Keratinocyte (primary cell): ENCODE data around the gene UNC13B.

Experiments used
- EZH2 ChIP-seq: IDR thresholded peaks from one replicate; pipeline ENCODE4 v1.6.1; 2012; ENCODE audit warnings: inconsistent platforms, mild to moderate bottlenecking, low read length, moderate library complexity
- TF ChIP-seq, protein P1 (sequence below), 3 experiments: IDR thresholded peaks in 1 of 3; conservative IDR thresholded peaks in 1 of 3; optimal IDR thresholded peaks in 1 of 3; 2 replicates in 2 of 3; 3 replicates in 1 of 3; pipeline versions ENCODE3 to v1.5.1; 2011; ENCODE audit warnings: low read length in 3 of 3, mild to moderate bottlenecking in 3 of 3, moderate library complexity in 2 of 3, control low read depth in 1 of 3, inconsistent platforms in 1 of 3; ENCODE audit not compliant: insufficient read depth in 2 of 3; ENCODE audit errors: extremely low read depth in 1 of 3

DNA sequence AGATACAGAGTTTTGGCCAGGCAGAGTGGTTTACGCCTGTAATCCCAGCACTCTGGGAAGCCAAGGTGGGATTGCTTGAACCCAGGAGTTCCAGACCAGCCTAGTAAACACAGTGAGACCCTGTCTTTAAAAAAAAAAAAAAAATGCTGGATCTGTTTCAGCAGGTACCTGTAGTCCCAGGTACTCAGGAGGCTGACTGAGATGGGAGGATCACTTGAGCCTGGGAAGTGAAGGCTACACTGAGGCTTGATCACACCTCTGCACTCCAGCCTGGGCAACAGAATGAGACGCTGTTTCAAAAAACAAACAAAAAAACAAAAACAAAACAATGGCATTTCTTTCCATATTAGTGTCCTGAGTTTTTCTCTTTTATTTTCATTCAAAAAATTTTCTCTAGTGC, 19.0 kb downstream of the UNC13B start:
- TF ChIP-seq, protein P1, sequence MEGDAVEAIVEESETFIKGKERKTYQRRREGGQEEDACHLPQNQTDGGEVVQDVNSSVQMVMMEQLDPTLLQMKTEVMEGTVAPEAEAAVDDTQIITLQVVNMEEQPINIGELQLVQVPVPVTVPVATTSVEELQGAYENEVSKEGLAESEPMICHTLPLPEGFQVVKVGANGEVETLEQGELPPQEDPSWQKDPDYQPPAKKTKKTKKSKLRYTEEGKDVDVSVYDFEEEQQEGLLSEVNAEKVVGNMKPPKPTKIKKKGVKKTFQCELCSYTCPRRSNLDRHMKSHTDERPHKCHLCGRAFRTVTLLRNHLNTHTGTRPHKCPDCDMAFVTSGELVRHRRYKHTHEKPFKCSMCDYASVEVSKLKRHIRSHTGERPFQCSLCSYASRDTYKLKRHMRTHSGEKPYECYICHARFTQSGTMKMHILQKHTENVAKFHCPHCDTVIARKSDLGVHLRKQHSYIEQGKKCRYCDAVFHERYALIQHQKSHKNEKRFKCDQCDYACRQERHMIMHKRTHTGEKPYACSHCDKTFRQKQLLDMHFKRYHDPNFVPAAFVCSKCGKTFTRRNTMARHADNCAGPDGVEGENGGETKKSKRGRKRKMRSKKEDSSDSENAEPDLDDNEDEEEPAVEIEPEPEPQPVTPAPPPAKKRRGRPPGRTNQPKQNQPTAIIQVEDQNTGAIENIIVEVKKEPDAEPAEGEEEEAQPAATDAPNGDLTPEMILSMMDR (optimal IDR thresholded peaks at IDR 0.05 in 1 of 3, IDR thresholded peaks at IDR 0.05 in 1 of 3, conservative IDR thresholded peaks at IDR 0.05 in 1 of 3; ENCODE audit: extremely low read depth in 1 of 3, insufficient read depth in 2 of 3, low read length in 3 of 3), result no peak
- TF ChIP-seq EZH2, result no peak
